Fibroblast of lung (primary cell): ENCODE data around the gene MED26. TPM values are rescaled to one million over a fixed set of nuclear protein-coding genes. Genes with fewer than 3 reads are reported as not detected.

Experiments
- DNase-seq, 2 donors: peaks; one replicate each; pipeline versions ENCODE4 v3.0.0 to v3.0.0-alpha.2; 2010; ENCODE audit warnings: low read depth in 2 of 2
- H2AFZ ChIP-seq: 2 replicates; pipeline ENCODE4 v1.5.1; 2012; ENCODE audit warnings: low read length, control low read depth, inconsistent platforms
- H3K27ac ChIP-seq: 2 replicates; pipeline ENCODE4 v1.5.1; 2011; ENCODE audit warnings: low read length, control low read depth; ENCODE audit not compliant: insufficient read depth
- H3K27me3 ChIP-seq: 2 replicates; pipeline ENCODE4 v1.5.1; 2011; ENCODE audit warnings: mild to moderate bottlenecking, low read length; ENCODE audit not compliant: control insufficient read depth, insufficient read depth
- H3K36me3 ChIP-seq: 2 replicates; pipeline ENCODE4 v1.5.1; 2011; ENCODE audit warnings: low read length; ENCODE audit not compliant: control insufficient read depth, insufficient read depth
- H3K4me1 ChIP-seq: 2 replicates; pipeline ENCODE4 v1.5.1; 2011; ENCODE audit warnings: low read length; ENCODE audit not compliant: control insufficient read depth, insufficient read depth; ENCODE audit errors: extremely low read depth
- H3K4me2 ChIP-seq: 2 replicates; pipeline ENCODE4 v1.5.1; 2011; ENCODE audit warnings: low read length, control low read depth; ENCODE audit not compliant: insufficient read depth; ENCODE audit errors: extremely low read depth
- H3K4me3 ChIP-seq, 4 experiments: fragments of 200-600 bp in 1 of 4; sonication (generic) in 1 of 4; replicated peaks in 1 of 4; 2 replicates each; pipeline ENCODE4 v1.5.1; 2011 to 2016; ENCODE audit warnings: low read length in 4 of 4, low read depth in 3 of 4, mild to moderate bottlenecking in 3 of 4, control low read depth in 2 of 4, inconsistent platforms in 1 of 4, mixed read lengths in 1 of 4; ENCODE audit not compliant: insufficient read depth in 1 of 4; ENCODE audit errors: control extremely low read depth in 1 of 4
- H3K79me2 ChIP-seq: 2 replicates; pipeline ENCODE4 v1.5.1; 2012; ENCODE audit warnings: mild to moderate bottlenecking, low read length, inconsistent platforms; ENCODE audit not compliant: control insufficient read depth, insufficient read depth
- H3K9ac ChIP-seq: 2 replicates; pipeline ENCODE4 v1.5.1; 2011; ENCODE audit warnings: mild to moderate bottlenecking, low read length, control low read depth; ENCODE audit not compliant: insufficient read depth
- H3K9me3 ChIP-seq: 2 replicates; pipeline ENCODE4 v1.5.1; 2012; ENCODE audit warnings: low read depth, low read length; ENCODE audit not compliant: control insufficient read depth, insufficient read depth
- H4K20me1 ChIP-seq: 2 replicates; pipeline ENCODE4 v1.5.1; 2011; ENCODE audit warnings: low read length; ENCODE audit not compliant: control insufficient read depth, insufficient read depth; ENCODE audit errors: extremely low read depth
- CTCF ChIP-seq, 2 donors: IDR thresholded peaks in 1 of 2; conservative IDR thresholded peaks in 1 of 2; 1 replicate in 1 of 2; 2 replicates in 1 of 2; pipeline ENCODE4 v1.5.1; 2011 to 2012; ENCODE audit warnings: low read length in 2 of 2, control low read depth in 1 of 2, inconsistent platforms in 1 of 2, low read depth in 1 of 2, mild to moderate bottlenecking in 1 of 2
- EZH2 ChIP-seq: IDR thresholded peaks from 2 replicates; pipeline ENCODE4 v1.5.1; 2012; ENCODE audit warnings: low read length, control low read depth, mild to moderate bottlenecking; ENCODE audit errors: missing control alignments
- polyA plus RNA-seq, 2 donors: library from polyadenylated mRNA; depleted of rRNA in 1 of 2; stranded (reverse) in 1 of 2; unstranded in 1 of 2; fragments of >200 nt; gene quantifications; 2 replicates each; pipeline ENCODE4 v1.2.1, GENCODE V29; 2011 to 2012; ENCODE audit warnings: missing spikeins in 1 of 2
- total RNA-seq: library from RNA; depleted of rRNA; stranded (reverse); fragments of >200 nt; gene quantifications from 2 replicates; pipeline ENCODE4 v1.2.1, GENCODE V29; 2014

The MED26 gene
- total and polyA plus RNA-seq, 2 donors (not counting 1 experiment from before 2014, with no cell fraction given): 3.7 to 4.5 TPM

GRCh38 chr19:16575861-16576689 is 51.9 kb downstream of the MED26 start:
- H2AFZ ChIP-seq: no peak overlapping the region
- H3K9ac ChIP-seq: no peak overlapping the region
- TF ChIP-seq CTCF (conservative IDR thresholded peaks at IDR 0.05 in 1 of 2, IDR thresholded peaks at IDR 0.05 in 1 of 2; ENCODE audit: low read depth in 1 of 2, low read length in 2 of 2) (no peak), EZH2 (no peak)
- no peaks in the 10 kb centered on the region for H3K27me3 ChIP-seq
- peaks cover 11% of the 10 kb centered on the region for H3K4me1 ChIP-seq
- no peak overlapping the region for H3K4me2 ChIP-seq
- H3K27ac ChIP-seq: no peak overlapping the region
- no peak for DNase-seq
- no peaks in the 10 kb centered on the region for H4K20me1 ChIP-seq
- no peaks in the 10 kb centered on the region for H3K9me3 ChIP-seq
- peaks cover 27% of the 10 kb centered on the region for H3K36me3 ChIP-seq
- peaks cover 86% of the 10 kb centered on the region for H3K79me2 ChIP-seq
- no peak overlapping the region for H3K4me3 ChIP-seq

- Histone ChIP-seq H3K9me3 (no peaks in the 10 kb centered on the region), H3K27ac (no peak overlapping the region), H3K9ac (no peak overlapping the region), H3K4me1 (peaks cover 12% of the 10 kb centered on the region), H3K79me2 (peaks cover 84% of the 10 kb centered on the region), H3K4me3 (no peak overlapping the region), H3K27me3 (no peaks in the 10 kb centered on the region), H2AFZ (no peak overlapping the region), H4K20me1 (no peaks in the 10 kb centered on the region), H3K36me3 (peaks cover 25% of the 10 kb centered on the region), H3K4me2 (no peak overlapping the region)
- TF ChIP-seq CTCF (conservative IDR thresholded peaks at IDR 0.05 in 1 of 2, IDR thresholded peaks at IDR 0.05 in 1 of 2; ENCODE audit: low read depth in 1 of 2, low read length in 2 of 2): no peak
- TF ChIP-seq EZH2: no peak
- no peak for DNase-seq
Observed at GRCh38 chr19:16575282-16575681, 52.7 kb downstream of the MED26 start.

GRCh38 chr19:16573925-16574324 is 54.1 kb downstream of the MED26 start:
- Histone ChIP-seq H3K9ac (no peak overlapping the region), H4K20me1 (no peaks in the 10 kb centered on the region), H3K27me3 (no peaks in the 10 kb centered on the region), H3K9me3 (no peaks in the 10 kb centered on the region), H3K36me3 (peaks cover 25% of the 10 kb centered on the region), H3K4me2 (peak overlapping the region; percentile 42), H3K27ac (no peak overlapping the region), H3K4me1 (peaks cover 12% of the 10 kb centered on the region), H2AFZ (no peak overlapping the region), H3K4me3 (peak overlapping the region in 2 of 4 experiments; percentile 94 to 98), H3K79me2 (peaks cover 80% of the 10 kb centered on the region)
- TF ChIP-seq CTCF (conservative IDR thresholded peaks at IDR 0.05 in 1 of 2, IDR thresholded peaks at IDR 0.05 in 1 of 2; ENCODE audit: low read depth in 1 of 2, low read length in 2 of 2) (no peak), EZH2 (no peak)
- DNase-seq: no peak
